H9 (cell line): Measurements from ENCODE around the gene BCAR3. TPM values are rescaled to one million over a fixed set of nuclear protein-coding genes. Genes with fewer than 3 reads are reported as not detected.

ENCODE experiments used
- DNase-seq: peaks from one replicate; pipeline ENCODE4 v3.0.0-alpha.2; 2017
- H2AFZ ChIP-seq: one replicate; pipeline ENCODE4 v1.6.1; 2013; ENCODE audit warnings: mild to moderate bottlenecking, low read length, control low read depth, moderate library complexity
- H2AK5ac ChIP-seq: 2 replicates; pipeline ENCODE4 v1.6.1; 2013; ENCODE audit warnings: low read length, control low read depth, mixed read lengths; ENCODE audit not compliant: insufficient read length
- H2BK120ac ChIP-seq: one replicate; pipeline ENCODE4 v1.6.1; 2013; ENCODE audit warnings: low read depth, mild to moderate bottlenecking, low read length, control low read depth, inconsistent platforms; ENCODE audit not compliant: poor library complexity, severe bottlenecking
- H2BK12ac ChIP-seq: 2 replicates; pipeline ENCODE4 v1.6.1; 2013; ENCODE audit warnings: low read length, control low read depth, mixed read lengths, low read depth; ENCODE audit not compliant: insufficient read length
- H2BK15ac ChIP-seq: 2 replicates; pipeline ENCODE4 v1.6.1; 2013; ENCODE audit warnings: low read depth, low read length, control low read depth
- H2BK20ac ChIP-seq: one replicate; pipeline ENCODE4 v1.6.1; 2013; ENCODE audit warnings: low read depth, mild to moderate bottlenecking, low read length, control low read depth, inconsistent platforms; ENCODE audit not compliant: poor library complexity, severe bottlenecking
- H2BK5ac ChIP-seq: 2 replicates; pipeline ENCODE4 v1.6.1; 2013; ENCODE audit warnings: low read length, control low read depth, mixed read lengths; ENCODE audit not compliant: insufficient read length
- H3K14ac ChIP-seq: 2 replicates; pipeline ENCODE4 v1.6.1; 2013; ENCODE audit warnings: low read length, control low read depth; ENCODE audit not compliant: insufficient read depth
- H3K18ac ChIP-seq: 2 replicates; pipeline ENCODE4 v1.6.1; 2013; ENCODE audit warnings: low read depth, mild to moderate bottlenecking, mixed read lengths, low read length, control low read depth; ENCODE audit not compliant: insufficient read length
- H3K23ac ChIP-seq: 2 replicates; pipeline ENCODE4 v1.6.1; 2013; ENCODE audit warnings: low read length, control low read depth, mixed read lengths, low read depth; ENCODE audit not compliant: insufficient read length
- H3K23me2 ChIP-seq: 2 replicates; pipeline ENCODE4 v1.6.1; 2013; ENCODE audit warnings: low read depth, mild to moderate bottlenecking, mixed read lengths, low read length, control low read depth; ENCODE audit not compliant: insufficient read length, poor library complexity, severe bottlenecking
- H3K27ac ChIP-seq: 2 replicates; pipeline ENCODE4 v1.5.1; 2013; ENCODE audit warnings: low read length, control low read depth, mixed read lengths, low read depth; ENCODE audit not compliant: insufficient read length
- H3K27me3 ChIP-seq: 2 replicates; pipeline ENCODE4 v1.6.1; 2013; ENCODE audit warnings: low read length, control low read depth, inconsistent platforms; ENCODE audit not compliant: insufficient read depth
- H3K4ac ChIP-seq: 2 replicates; pipeline ENCODE4 v1.6.1; 2013; ENCODE audit warnings: low read depth, mild to moderate bottlenecking, control low read depth, inconsistent platforms, low read length, moderate library complexity
- H3K4me1 ChIP-seq: 2 replicates; pipeline ENCODE4 v1.6.1; 2013; ENCODE audit warnings: low read length, control low read depth, inconsistent platforms; ENCODE audit not compliant: insufficient read depth
- H3K4me2 ChIP-seq: 2 replicates; pipeline ENCODE4 v1.6.1; 2013; ENCODE audit warnings: low read length, control low read depth, mixed read lengths; ENCODE audit not compliant: insufficient read length, insufficient read depth
- H3K56ac ChIP-seq: 2 replicates; pipeline ENCODE4 v1.6.1; 2013; ENCODE audit warnings: low read depth, mild to moderate bottlenecking, mixed read lengths, low read length, control low read depth; ENCODE audit not compliant: insufficient read length
- H3K79me1 ChIP-seq: 2 replicates; pipeline ENCODE4 v1.6.1; 2013; ENCODE audit warnings: low read depth, mild to moderate bottlenecking, moderate library complexity, low read length, control low read depth, inconsistent platforms; ENCODE audit not compliant: insufficient read depth, poor library complexity, severe bottlenecking
- H3K79me2 ChIP-seq: 2 replicates; pipeline ENCODE4 v1.6.1; 2013; ENCODE audit warnings: low read length, control low read depth, inconsistent platforms; ENCODE audit not compliant: insufficient read depth
- H3K9ac ChIP-seq: 2 replicates; pipeline ENCODE4 v1.6.1; 2013; ENCODE audit warnings: low read length, control low read depth, mixed read lengths; ENCODE audit not compliant: insufficient read length; ENCODE audit errors: extremely low read depth
- H3K9me3 ChIP-seq: one replicate; pipeline ENCODE4 v1.6.1; 2013; ENCODE audit warnings: low read depth, low read length, inconsistent platforms; ENCODE audit not compliant: control insufficient read depth
- H3T11ph ChIP-seq: one replicate; pipeline ENCODE4 v1.6.1; 2013; ENCODE audit warnings: mild to moderate bottlenecking, low read length, control low read depth, inconsistent platforms
- H4K20me1 ChIP-seq: one replicate; pipeline ENCODE4 v1.6.1; 2013; ENCODE audit not compliant: control insufficient read depth, insufficient read length, insufficient read depth
- H4K5ac ChIP-seq: 2 replicates; pipeline ENCODE4 v1.6.1; 2013; ENCODE audit warnings: low read depth, mild to moderate bottlenecking, mixed read lengths, low read length, control low read depth; ENCODE audit not compliant: insufficient read length
- H4K8ac ChIP-seq: replicated peaks from 2 replicates; pipeline ENCODE4 v1.6.1; 2013; ENCODE audit warnings: low read length, control low read depth, mixed read lengths, low read depth; ENCODE audit not compliant: insufficient read length
- H4K91ac ChIP-seq: 2 replicates; pipeline ENCODE4 v1.6.1; 2013; ENCODE audit warnings: low read depth, mild to moderate bottlenecking, moderate library complexity, mixed read lengths, low read length, control low read depth; ENCODE audit not compliant: insufficient read length
- H3K27ac Mint-ChIP-seq, 3 experiments: 2 replicates in 2 of 3; 3 replicates in 1 of 3; pipeline ENCODE4 v1.8.0; 2020 to 2021; ENCODE audit warnings: mixed read lengths in 3 of 3, mild to moderate bottlenecking in 1 of 3, moderate library complexity in 1 of 3
- H3K27me3 Mint-ChIP-seq: 2 replicates; pipeline ENCODE4 v1.8.0; 2021; ENCODE audit warnings: low read depth, mild to moderate bottlenecking, moderate library complexity, mixed read lengths
- H3K36me3 Mint-ChIP-seq, 3 experiments: 2 replicates in 2 of 3; 3 replicates in 1 of 3; pipeline ENCODE4 v1.8.0; 2020 to 2021; ENCODE audit warnings: low read depth in 3 of 3, mixed read lengths in 3 of 3; ENCODE audit not compliant: insufficient read depth in 1 of 3
- H3K4me1 Mint-ChIP-seq, 2 experiments: 2 replicates each; pipeline ENCODE4 v1.8.0; 2020; ENCODE audit warnings: mixed read lengths in 2 of 2
- H3K4me3 Mint-ChIP-seq, 2 experiments: 2 replicates in 1 of 2; 3 replicates in 1 of 2; pipeline ENCODE4 v1.8.0; 2020 to 2021; ENCODE audit warnings: mild to moderate bottlenecking in 2 of 2, mixed read lengths in 2 of 2, moderate library complexity in 1 of 2
- H3K9me3 Mint-ChIP-seq, 2 experiments: 2 replicates in 1 of 2; 3 replicates in 1 of 2; pipeline ENCODE4 v1.8.0; 2020; ENCODE audit warnings: mild to moderate bottlenecking in 2 of 2, mixed read lengths in 2 of 2, moderate library complexity in 1 of 2
- CTCF ChIP-seq: fragments of 200-600 bp; sonication (generic); conservative IDR thresholded peaks from 3 replicates; pipeline ENCODE4 v1.8.0; 2021; ENCODE audit warnings: antibody characterized with exemption, mild to moderate bottlenecking
- WGBS: extraction: QIAGEN DNeasy Blood & Tissue Kit; methylation state at CpG from one replicate; pipeline ENCODE4 v1.1.7; 2013; ENCODE audit warnings: missing lambda C conversion rate, low lambda C conversion rate, mixed read lengths; ENCODE audit not compliant: insufficient read length; ENCODE audit errors: extremely low coverage; 5-methylcytosine and 5-hydroxymethylcytosine counted together
- total RNA-seq: library from RNA; stranded (reverse); gene quantifications from 2 replicates; pipeline ENCODE4 v1.2.1, GENCODE V29; 2021

Gene BCAR3
- total RNA-seq, 1 experiment from 2014 or later, result 4.9 TPM

DNA sequence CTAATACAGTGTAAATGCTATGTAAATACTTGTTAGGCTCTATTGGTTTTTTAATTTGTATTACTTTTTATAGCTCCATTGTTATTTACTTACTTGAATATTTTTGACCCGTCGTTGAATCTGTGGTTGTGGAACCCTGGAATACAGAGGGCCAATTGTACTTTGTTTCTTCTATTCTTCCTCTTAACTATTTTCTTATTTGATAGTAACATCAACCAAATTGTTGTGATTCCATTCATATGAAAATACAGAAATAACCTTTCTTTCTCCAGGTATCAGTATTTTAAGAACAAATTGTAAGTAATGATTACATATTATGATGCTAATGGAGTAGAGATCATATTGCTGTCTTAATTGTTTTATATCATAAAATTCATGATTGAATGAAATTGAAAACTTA is 160.0 kb downstream of the BCAR3 start:
- no peak overlapping the region for H2BK20ac ChIP-seq
- no peaks in the 10 kb centered on the region; the same call in 1 of the 2 replicates for H3K4me1 ChIP-seq
- H3K9me3 ChIP-seq, result no peaks in the 10 kb centered on the region
- H2BK5ac ChIP-seq, result no peak overlapping the region
- H3K9ac ChIP-seq, result no peak overlapping the region
- no peak overlapping the region for H4K5ac ChIP-seq
- no peak overlapping the region for H2BK15ac ChIP-seq
- no peak overlapping the region for H2BK120ac ChIP-seq
- no peak overlapping the region for H3K4me3 Mint-ChIP-seq
- H3K36me3 Mint-ChIP-seq, result peaks cover 9 to 35% (median 30%) of the 10 kb centered on the region in 3 experiments; a peak in 6 of 7 replicates
- H3K9me3 Mint-ChIP-seq, result no peaks in the 10 kb centered on the region
- H3K27me3 ChIP-seq, result no peaks in the 10 kb centered on the region
- H3K4me2 ChIP-seq, result no peak overlapping the region
- H3K18ac ChIP-seq, result no peak overlapping the region
- H4K20me1 ChIP-seq, result no peaks in the 10 kb centered on the region
- H3K27me3 Mint-ChIP-seq, result no peaks in the 10 kb centered on the region
- peaks cover 12 to 17% of the 10 kb centered on the region in 2 experiments for H3K4me1 Mint-ChIP-seq
- no peak overlapping the region for H3K27ac ChIP-seq
- DNase-seq, result no peak
- no peak overlapping the region for H3K56ac ChIP-seq
- no peak overlapping the region for H3K27ac Mint-ChIP-seq
- no peaks in the 10 kb centered on the region for H3K23me2 ChIP-seq
- no peak overlapping the region for H2AFZ ChIP-seq
- H4K91ac ChIP-seq, result no peak overlapping the region
- no peak overlapping the region for H2BK12ac ChIP-seq
- H3T11ph ChIP-seq, result no peak overlapping the region
- H3K79me2 ChIP-seq, result peaks cover 6% of the 10 kb centered on the region; the same call in 1 of the 2 replicates
- WGBS, result no CpG with 5 or more reads among the region's 2 CpGs
- no peak overlapping the region for H3K4ac ChIP-seq
- no peaks in the 10 kb centered on the region for H3K79me1 ChIP-seq
- no peak overlapping the region for H4K8ac ChIP-seq
- H3K14ac ChIP-seq, result no peak overlapping the region
- H3K23ac ChIP-seq, result no peak overlapping the region
- no peak overlapping the region for H2AK5ac ChIP-seq
- no peak for TF ChIP-seq CTCF
